HEK293 (cell line): ENCODE data around the gene ARHGEF39.

Experiments
- CTCF ChIA-PET: fragments of 350-600 bp; formaldehyde crosslinking; extraction: SDS; loops from one replicate; lab custom pipeline; 2021; ENCODE audit warnings: antibody characterized with exemption; lab: Yijun Ruan, JAX
- POLR2A ChIA-PET: fragments of 300-600 bp; formaldehyde crosslinking; extraction: SDS; loops from one replicate; lab custom pipeline; 2020; ENCODE audit warnings: antibody characterized with exemption, inconsistent platforms; lab: Yijun Ruan, JAX
- H3K27ac ChIP-seq: fragments of 200-500 bp; sonication (Bioruptor generic); 2 replicates; pipeline ENCODE4 v1.5.1; 2014; ENCODE audit warnings: low read depth, low read length, control low read depth, inconsistent platforms; ENCODE audit errors: extremely low read depth
- H3K36me3 ChIP-seq, 2 experiments: fragments of 200-500 bp in 1 of 2; sonication (Bioruptor generic) in 1 of 2; 1 replicate in 1 of 2; 2 replicates in 1 of 2; pipeline ENCODE4 v1.5.1; 2014 to 2017; ENCODE audit warnings: inconsistent platforms in 2 of 2, low read length in 2 of 2; ENCODE audit not compliant: control insufficient read depth in 2 of 2, insufficient read depth in 1 of 2
- H3K4me1 ChIP-seq: fragments of 200-500 bp; sonication (Bioruptor generic); 2 replicates; pipeline ENCODE4 v1.5.1; 2014; ENCODE audit warnings: mild to moderate bottlenecking, low read length, inconsistent platforms; ENCODE audit not compliant: control insufficient read depth, insufficient read depth
- H3K4me3 ChIP-seq: 2 replicates; pipeline ENCODE4 v1.5.1; 2011; ENCODE audit warnings: low read depth, mild to moderate bottlenecking, control low read depth, low read length, moderate library complexity
- H3K9me3 ChIP-seq: fragments of 200-500 bp; sonication (Bioruptor generic); 2 replicates; pipeline ENCODE4 v1.5.1; 2014; ENCODE audit warnings: low read depth, low read length, inconsistent platforms; ENCODE audit not compliant: control insufficient read depth, insufficient read depth
- HIC1 ChIP-seq: fragments of 450-650 bp; formaldehyde crosslinking; IDR thresholded peaks from 2 replicates; pipeline ENCODE4 v1.5.1; 2016; ENCODE audit warnings: missing biosample characterization, missing genetic modification characterization
- INSM2 ChIP-seq: fragments of 450-650 bp; formaldehyde crosslinking; IDR thresholded peaks from 2 replicates; pipeline ENCODE4 v1.5.1; 2016; ENCODE audit warnings: missing biosample characterization, missing genetic modification characterization
- KLF10 ChIP-seq: fragments of 450-650 bp; IDR thresholded peaks from 2 replicates; pipeline ENCODE4 v1.5.1; 2018; ENCODE audit warnings: missing biosample characterization, mild to moderate bottlenecking, missing genetic modification characterization
- KLF8 ChIP-seq: fragments of 450-650 bp; formaldehyde crosslinking; IDR thresholded peaks from 2 replicates; pipeline ENCODE4 v1.5.1; 2016; ENCODE audit warnings: missing biosample characterization, missing genetic modification characterization
- PRDM10 ChIP-seq: fragments of 450-650 bp; formaldehyde crosslinking; IDR thresholded peaks from 2 replicates; pipeline ENCODE4 v1.5.1; 2016; ENCODE audit warnings: missing biosample characterization, missing genetic modification characterization
- SCRT1 ChIP-seq: fragments of 450-650 bp; formaldehyde crosslinking; IDR thresholded peaks from 2 replicates; pipeline ENCODE4 v1.5.1; 2016; ENCODE audit warnings: missing biosample characterization, missing genetic modification characterization, borderline replicate concordance
- SCRT2 ChIP-seq: fragments of 450-650 bp; formaldehyde crosslinking; IDR thresholded peaks from 2 replicates; pipeline ENCODE4 v1.5.1; 2016; ENCODE audit warnings: missing biosample characterization, missing genetic modification characterization
- ZNF10 ChIP-seq: fragments of 450-650 bp; formaldehyde crosslinking; IDR thresholded peaks from 2 replicates; pipeline ENCODE4 v1.5.1; 2017; ENCODE audit warnings: missing biosample characterization, missing genetic modification characterization
- ZNF140 ChIP-seq: fragments of 450-650 bp; formaldehyde crosslinking; IDR thresholded peaks from 2 replicates; pipeline ENCODE4 v1.5.1; 2016; ENCODE audit warnings: missing biosample characterization, missing genetic modification characterization
- ZNF2 ChIP-seq: fragments of 450-650 bp; formaldehyde crosslinking; IDR thresholded peaks from 2 replicates; pipeline ENCODE4 v1.5.1; 2016; ENCODE audit warnings: missing biosample characterization, missing genetic modification characterization
- ZNF23 ChIP-seq: fragments of 450-650 bp; formaldehyde crosslinking; IDR thresholded peaks from 2 replicates; pipeline ENCODE4 v1.5.1; 2016; ENCODE audit warnings: missing biosample characterization, missing genetic modification characterization, borderline replicate concordance
- ZNF24 ChIP-seq: fragments of 450-650 bp; formaldehyde crosslinking; IDR thresholded peaks from 2 replicates; pipeline ENCODE4 v1.5.1; 2016; ENCODE audit warnings: missing biosample characterization, missing genetic modification characterization
- ZNF324 ChIP-seq: fragments of 450-650 bp; formaldehyde crosslinking; IDR thresholded peaks from 2 replicates; pipeline ENCODE4 v1.5.1; 2016; ENCODE audit warnings: missing biosample characterization, missing genetic modification characterization
- ZNF350 ChIP-seq: fragments of 450-650 bp; formaldehyde crosslinking; IDR thresholded peaks from 2 replicates; pipeline ENCODE4 v1.5.0; 2017; ENCODE audit warnings: missing biosample characterization, mild to moderate bottlenecking, missing genetic modification characterization
- ZNF449 ChIP-seq: fragments of 450-650 bp; formaldehyde crosslinking; IDR thresholded peaks from 2 replicates; pipeline ENCODE4 v1.5.1; 2017; ENCODE audit warnings: missing biosample characterization, mild to moderate bottlenecking, missing genetic modification characterization, moderate library complexity
- ZNF549 ChIP-seq: fragments of 450-650 bp; IDR thresholded peaks from 2 replicates; pipeline ENCODE4 v1.5.1; 2018; ENCODE audit warnings: missing biosample characterization, missing genetic modification characterization, mild to moderate bottlenecking, inconsistent platforms, moderate library complexity
- ZNF645 ChIP-seq: fragments of 450-650 bp; formaldehyde crosslinking; IDR thresholded peaks from 2 replicates; pipeline ENCODE4; 2016; ENCODE audit warnings: missing biosample characterization, missing genetic modification characterization
- ZXDB ChIP-seq: fragments of 450-650 bp; formaldehyde crosslinking; IDR thresholded peaks from 2 replicates; pipeline ENCODE4 v1.5.1; 2016; ENCODE audit warnings: missing biosample characterization, missing genetic modification characterization

The ARHGEF39 gene

GRCh38 chr9:35653611-35654010, 11.4 kb downstream of the ARHGEF39 start:
- POLR2A ChIA-PET = interaction anchor here (0.6 kb wide), 1 partner anchor 54 kb away, joined by 3 read pairs; no protein-coding TSS in a partner anchor
- CTCF ChIA-PET = interaction anchor here (0.7 kb wide), 1 partner anchor 1642 kb away, joined by 3 read pairs; no protein-coding TSS in a partner anchor

GRCh38 chr9:35652829-35653209, 12.2 kb downstream of the ARHGEF39 start:
- no peak overlapping the region for H3K27ac ChIP-seq
- no peak for TF ChIP-seq ZNF24 (tag by site-specific recombination)
- no peak for TF ChIP-seq HIC1 (tag by site-specific recombination)
- TF ChIP-seq PRDM10 (tag by site-specific recombination) = peak; percentile 8; the same call in 1 of the 2 replicates
- ChIA-PET CTCF (no interaction called here), POLR2A (interaction anchor here (0.6 to 1.5 kb wide), 3 partner anchors 12 to 1900 kb away, joined by 3 to 5 read pairs (median 4); partner anchors contain the start of gene ARHGEF39)
- no peaks in the 10 kb centered on the region for H3K36me3 ChIP-seq
- H3K4me1 ChIP-seq = no peaks in the 10 kb centered on the region
- H3K4me3 ChIP-seq = no peak overlapping the region
- no peaks in the 10 kb centered on the region for H3K9me3 ChIP-seq

More at GRCh38 chr9:35653611-35654010, 11.4 kb downstream of the ARHGEF39 start:
- Histone ChIP-seq H3K36me3 (no peaks in the 10 kb centered on the region), H3K27ac (no peak overlapping the region), H3K4me1 (no peaks in the 10 kb centered on the region), H3K9me3 (no peaks in the 10 kb centered on the region), H3K4me3 (no peak overlapping the region)
- TF ChIP-seq ZNF10 (no peak), ZNF645 (tag by site-specific recombination) (no peak), SCRT2 (tag by site-specific recombination) (no peak), ZNF549 (tag by site-specific recombination) (no peak), KLF8 (tag by site-specific recombination) (no peak), ZNF2 (tag by site-specific recombination) (no peak), ZXDB (no peak), ZNF140 (tag by site-specific recombination) (no peak), INSM2 (no peak), ZNF23 (tag by site-specific recombination) (no peak), ZNF350 (tag by site-specific recombination) (no peak), KLF10 (tag by site-specific recombination) (no peak), ZNF449 (tag by site-specific recombination) (no peak), ZNF24 (tag by site-specific recombination) (no peak), ZNF324 (no peak), SCRT1 (tag by site-specific recombination) (no peak)
- TF ChIP-seq, all 188 proteins: peak for 0
